Measurements from ENCODE around the gene WDR90.

DNA sequence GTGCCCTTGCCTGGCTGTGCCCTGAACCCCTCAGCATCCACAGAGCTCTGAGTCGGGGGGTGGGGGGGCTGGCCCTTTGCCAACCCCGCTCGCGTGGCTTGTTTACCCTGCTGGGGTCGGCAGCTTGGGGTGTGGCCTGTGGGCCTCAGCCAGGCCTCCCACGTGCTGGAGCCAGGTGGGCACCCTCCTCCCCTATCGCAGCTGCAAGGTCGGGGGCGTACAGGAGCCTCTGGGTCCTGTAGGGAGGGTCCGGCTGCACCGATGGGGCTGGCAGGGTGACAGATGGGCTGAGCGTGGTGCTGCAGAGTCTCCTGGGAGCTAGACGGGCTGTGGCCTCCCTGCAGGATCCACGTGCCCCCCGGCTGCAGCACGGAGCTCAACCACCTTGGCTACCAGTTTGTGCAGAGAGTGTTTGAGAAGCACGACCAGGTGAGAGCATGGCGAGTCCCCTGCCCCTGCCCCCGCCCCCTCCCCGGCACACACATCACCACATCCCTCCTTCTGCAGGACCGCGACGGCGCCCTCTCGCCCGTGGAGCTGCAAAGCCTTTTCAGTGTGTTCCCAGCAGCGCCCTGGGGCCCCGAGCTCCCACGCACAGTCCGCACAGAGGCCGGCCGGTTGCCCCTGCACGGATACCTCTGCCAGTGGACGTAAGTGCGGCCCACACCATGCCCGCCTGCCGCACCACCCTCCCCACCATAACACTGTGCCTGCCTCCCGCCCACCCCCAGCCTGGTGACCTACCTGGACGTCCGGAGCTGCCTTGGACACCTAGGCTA, 22.4 kb downstream of the WDR90 start:
- TF ChIP-seq POLR2A (IDR thresholded peaks at IDR 0.05) (no peak), CTCF (IDR thresholded peaks at IDR 0.05) (no peak)
